NCI-H1417 (cell line): ENCODE results near the gene PSMD1.
"Not testable (repeated sequence)": the region's sequence is repeated elsewhere in the genome, so short reads cannot be mapped to it uniquely, and the experiment has no call there.

ENCODE experiments used
- DNase-seq, 3 experiments: peaks; one replicate each; lab custom pipeline; 2025; lab: John Stamatoyannopoulos, UW

Gene PSMD1

GRCh38 chr2:231056453-231057416 lies at the start of gene PSMD1:
Gene PSMD1 (plus strand): TSS chr2:231056867. CDS start chr2:231057026, 159 bp downstream.
- peak; percentile 78 to 96 (median 95) for DNase-seq

GRCh38 chr2:231007286-231008098 lies 49.2 kb upstream of the PSMD1 start:
- DNase-seq: no peak

GRCh38 chr2:231008131-231008530 lies 48.5 kb upstream of the PSMD1 start:
- DNase-seq: no peak

GRCh38 chr2:231009236-231009919 lies 47.3 kb upstream of the PSMD1 start:
- peak in 1 of 3 experiments; percentile 41 for DNase-seq

GRCh38 chr2:231010201-231010730 lies 46.4 kb upstream of the PSMD1 start:
- DNase-seq: no peak

GRCh38 chr2:231011526-231011925 lies 45.1 kb upstream of the PSMD1 start:
- DNase-seq: no peak

- DNase-seq: no peak
Observed at GRCh38 chr2:231012463-231012862, 44.2 kb upstream of the PSMD1 start.

- DNase-seq: no peak
Observed at GRCh38 chr2:231013820-231014219, 42.8 kb upstream of the PSMD1 start.

- DNase-seq: no peak
Observed at GRCh38 chr2:231015478-231015877, 41.2 kb upstream of the PSMD1 start.

GRCh38 chr2:231015926-231016325 lies 40.7 kb upstream of the PSMD1 start:
- no peak for DNase-seq

GRCh38 chr2:231016566-231017230 lies 40.0 kb upstream of the PSMD1 start:
- no peak for DNase-seq

- DNase-seq: peak in 1 of 3 experiments; percentile 49
Observed at GRCh38 chr2:231017231-231017598, 39.5 kb upstream of the PSMD1 start.

- DNase-seq: no peak
Observed at GRCh38 chr2:231018184-231018583, 38.5 kb upstream of the PSMD1 start.

GRCh38 chr2:231025059-231025458 lies 31.6 kb upstream of the PSMD1 start:
- DNase-seq: not testable (repeated sequence)

- DNase-seq: no peak
Observed at GRCh38 chr2:231028889-231029288, 27.8 kb upstream of the PSMD1 start.

- DNase-seq: no peak
Observed at GRCh38 chr2:231029563-231029962, 27.1 kb upstream of the PSMD1 start.

- peak in 1 of 3 experiments; percentile 43 for DNase-seq
Observed at GRCh38 chr2:231030725-231031124, 25.9 kb upstream of the PSMD1 start.

- peak in 1 of 3 experiments; percentile 43 for DNase-seq
Observed at GRCh38 chr2:231032575-231033140, 24.0 kb upstream of the PSMD1 start.

GRCh38 chr2:231033147-231034132 lies 23.2 kb upstream of the PSMD1 start:
- no peak for DNase-seq
